ENCODE results near the gene ANAPC13. TPM values are rescaled to one million over a fixed set of nuclear protein-coding genes. Genes with fewer than 3 reads are reported as not detected.

ANAPC13 gene
- total and polyA plus RNA-seq, 2 of the 4 experiments (the other 2 are of a cell fraction): 43.4 to 62.9 TPM

DNA sequence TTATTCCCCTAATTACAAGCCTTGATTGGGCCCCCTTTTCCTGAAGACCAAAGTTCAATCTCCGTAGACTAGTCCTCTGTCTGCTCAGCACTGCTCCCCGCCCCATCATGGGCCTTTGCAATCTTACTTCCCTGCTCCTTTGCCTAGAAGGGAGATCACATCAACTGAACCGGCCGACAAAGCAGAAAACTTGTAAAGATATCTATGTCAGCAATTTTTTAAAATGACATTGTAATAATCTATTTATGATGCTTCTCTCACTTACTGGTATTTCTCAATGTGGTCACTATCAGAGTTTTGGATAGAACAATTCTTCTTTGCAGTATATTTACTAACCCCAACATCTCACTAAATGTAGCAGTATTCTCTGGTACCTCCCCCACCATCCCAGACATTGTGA, 17.3 kb downstream of the ANAPC13 start:
- Histone ChIP-seq H3K9ac (ENCODE audit: low read depth, low read length) (no peak overlapping the region), H3K14ac (replicated peaks; ENCODE audit: low read depth, low read length) (no peak overlapping the region), H4K91ac (ENCODE audit: insufficient read depth, low read depth, low read length) (no peak overlapping the region), H3K9me3 (ENCODE audit: control insufficient read depth, insufficient read depth, low read length) (no peaks in the 10 kb centered on the region), H3K56ac (ENCODE audit: extremely low read depth, insufficient read depth, low read length) (no peak overlapping the region), H3K9me1 (ENCODE audit: insufficient read depth, low read length) (peaks cover 44% of the 10 kb centered on the region), H2AFZ (replicated peaks; ENCODE audit: low read length, poor library complexity) (no peak overlapping the region), H3K4me1 (ENCODE audit: control insufficient read depth, insufficient read depth, low read length) (peaks cover 30% of the 10 kb centered on the region), H3K18ac (ENCODE audit: low read depth, low read length) (no peak overlapping the region), H3K27me3 (ENCODE audit: control insufficient read depth, insufficient read depth, low read length) (no peaks in the 10 kb centered on the region), H2BK5ac (ENCODE audit: low read depth, low read length, poor library complexity, severe bottlenecking) (peak overlapping the region; percentile 35), H3K4me2 (ENCODE audit: low read depth, low read length) (no peak overlapping the region), H2BK20ac (ENCODE audit: low read depth, low read length) (no peak overlapping the region), H3K36me3 (ENCODE audit: control insufficient read depth, insufficient read depth, low read length) (no peaks in the 10 kb centered on the region), H3K4ac (ENCODE audit: low read depth, low read length) (peak overlapping the region; percentile 49; the same call in 1 of the 2 replicates), H3K23ac (ENCODE audit: low read depth, low read length) (no peak overlapping the region), H4K20me1 (ENCODE audit: insufficient read depth, low read length) (no peaks in the 10 kb centered on the region), H4K5ac (ENCODE audit: low read depth, low read length) (no peak overlapping the region), H3K4me3 (ENCODE audit: insufficient read depth, low read depth, low read length) (no peak overlapping the region), H2AK9ac (replicated peaks; ENCODE audit: low read depth, low read length, poor library complexity) (peak overlapping the region; percentile 68), H3K27ac (ENCODE audit: insufficient read depth, low read length) (no peak overlapping the region), H2BK120ac (ENCODE audit: low read depth, low read length) (peak overlapping the region; percentile 54; the same call in 1 of the 2 replicates), H3K79me1 (ENCODE audit: low read depth in 1 of 2, low read length in 2 of 2) (peaks cover 4 to 53% of the 10 kb centered on the region in 2 experiments; a peak in 2 of 4 replicates), H2AK5ac (ENCODE audit: low read depth, low read length) (no peak overlapping the region), H2BK15ac (ENCODE audit: low read depth, low read length) (no peak overlapping the region), H4K8ac (ENCODE audit: low read depth in 2 of 2, low read length in 2 of 2) (no peak overlapping the region; a peak in 1 of 4 replicates)
- no peak for ATAC-seq (ENCODE audit: low read depth)
- TF ChIP-seq FOS (IDR thresholded peaks at IDR 0.05; ENCODE audit: low read depth, low read length): no peak
- peak; percentile 89 for TF ChIP-seq MAFK (IDR thresholded peaks at IDR 0.05; ENCODE audit: low read depth, low read length)
- no peak for TF ChIP-seq CEBPB (IDR thresholded peaks at IDR 0.05; ENCODE audit: low read depth, low read length)
- intact Hi-C loops (cut with micrococcal nuclease): no loop called here
- dilution Hi-C loops (cut with HindIII; ENCODE audit: low sequenced_read_pairs, unreplicated experiment): no loop called here
- DNase-seq: no peak
- ChIA-PET POLR2A (ENCODE audit: unreplicated experiment) (no interaction called here), CTCF (interaction anchor here (2.0 kb wide), 1 partner anchor 42 kb away, joined by 6 read pairs; no protein-coding TSS in a partner anchor)
- WGBS, 2 experiments (ENCODE audit: extremely low coverage in 2 of 2, insufficient read length in 1 of 2): no CpG with 5 or more reads among the region's 4 CpGs
- in situ Hi-C loops (cut with MboI; ENCODE audit: low sequenced_read_pairs): no loop called here
- BruUV-seq (replicated peaks): no TSS peak

Data from IMR-90 (cell line).